GM12891 (cell line): Measurements from ENCODE around the gene AIG1.

ENCODE experiments used
- POLR2A ChIP-seq: IDR thresholded peaks from 2 replicates; pipeline ENCODE4 v1.6.1; 2011; ENCODE audit warnings: low read depth, low read length, control low read depth
- POLR2AphosphoS5 ChIP-seq: IDR thresholded peaks from 2 replicates; pipeline ENCODE4 v1.6.1; 2011; ENCODE audit warnings: low read depth, low read length, control low read depth

DNA sequence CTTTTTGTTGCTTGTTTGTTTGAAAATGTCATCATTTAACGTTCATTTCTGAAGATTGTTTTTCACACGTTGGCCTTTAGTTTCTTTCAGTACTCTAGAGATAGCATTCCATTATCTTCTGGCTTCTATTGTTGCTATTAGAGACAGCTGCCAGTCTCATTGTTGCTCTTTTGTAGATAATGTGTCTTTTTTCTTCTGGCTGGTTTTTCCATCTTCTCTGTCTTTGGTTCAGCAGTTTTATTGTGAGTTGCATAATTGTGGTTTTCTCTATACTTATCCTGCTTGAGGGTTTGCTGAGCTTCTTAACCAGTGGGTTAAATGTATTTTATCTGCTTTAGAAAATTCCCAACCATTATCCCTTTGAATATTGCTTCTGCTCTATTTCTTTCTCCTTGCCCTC lies 23.2 kb upstream of the AIG1 start:
- no peak for TF ChIP-seq POLR2AphosphoS5
- no peak for TF ChIP-seq POLR2A
